HFFc6 (cell line): ENCODE results near the gene KMT5B. TPM values are rescaled to one million over a fixed set of nuclear protein-coding genes. Genes with fewer than 3 reads are reported as not detected.

Source experiments
- DNase-seq: peaks from one replicate; pipeline ENCODE4 v3.0.0-alpha.2; 2018
- H3K27ac Mint-ChIP-seq: 2 replicates; pipeline ENCODE4 v1.8.0; 2020; ENCODE audit warnings: mild to moderate bottlenecking, mixed read lengths
- H3K27me3 Mint-ChIP-seq: 2 replicates; pipeline ENCODE4 v1.8.0; 2021; ENCODE audit warnings: mild to moderate bottlenecking, moderate library complexity, mixed read lengths; ENCODE audit not compliant: insufficient read depth
- H3K36me3 Mint-ChIP-seq: 2 replicates; pipeline ENCODE4 v1.8.0; 2021; ENCODE audit warnings: low read depth, mixed read lengths
- H3K4me1 Mint-ChIP-seq: 2 replicates; pipeline ENCODE4 v1.8.0; 2020; ENCODE audit warnings: low read depth, mixed read lengths
- H3K4me3 Mint-ChIP-seq: 2 replicates; pipeline ENCODE4 v1.8.0; 2020; ENCODE audit warnings: mild to moderate bottlenecking, moderate library complexity, mixed read lengths
- H3K9me3 Mint-ChIP-seq: 2 replicates; pipeline ENCODE4 v1.8.0; 2020; ENCODE audit warnings: mild to moderate bottlenecking, mixed read lengths
- CTCF ChIP-seq: fragments of 200-600 bp; sonication (generic); IDR thresholded peaks from 2 replicates; pipeline ENCODE4 v1.5.0; 2021; ENCODE audit warnings: antibody characterized with exemption, mild to moderate bottlenecking
- long read RNA-seq: library from polyadenylated mRNA; unstranded; transcript quantifications from one replicate; pipeline ENCODE4 v2.0.0, GENCODE V29; 2019
- total RNA-seq, 6 experiments: library from RNA; stranded (reverse); fragmentation: NEBNext Ultra II Directional; extraction: Animal tissue kit (Norgen Biotek cat#: 25700); gene quantifications; 2 replicates in 1 of 6; 3 replicates in 5 of 6; pipeline ENCODE4 v1.2.3, GENCODE V29; 2021

KMT5B gene
- total RNA-seq = 10 to 100 TPM; 20.3 to 23.7 (median 22.4) TPM
- long read RNA-seq, partial matches to known transcripts = 4 of 10 reads
- long read RNA-seq, other reads (novel, unspliced or antisense) = 6 of 10 reads

GRCh38 chr11:68213135-68213515, at the start of gene KMT5B:
Gene KMT5B (minus strand): TSS chr11:68213296. CDS start chr11:68190076, 23,220 bp downstream.
- peak within 1 kb of the TSS; percentile 89 for H3K27ac Mint-ChIP-seq
- DNase-seq = no peak
- peaks cover 7% of the 10 kb centered on the region for H3K27me3 Mint-ChIP-seq
- no peak for TF ChIP-seq CTCF
- peaks cover 37% of the 10 kb centered on the region for H3K4me1 Mint-ChIP-seq
- peak within 1 kb of the TSS; percentile 98 for H3K4me3 Mint-ChIP-seq
- H3K9me3 Mint-ChIP-seq = no peaks in the 10 kb centered on the region
- no peaks in the 10 kb centered on the region for H3K36me3 Mint-ChIP-seq

DNA sequence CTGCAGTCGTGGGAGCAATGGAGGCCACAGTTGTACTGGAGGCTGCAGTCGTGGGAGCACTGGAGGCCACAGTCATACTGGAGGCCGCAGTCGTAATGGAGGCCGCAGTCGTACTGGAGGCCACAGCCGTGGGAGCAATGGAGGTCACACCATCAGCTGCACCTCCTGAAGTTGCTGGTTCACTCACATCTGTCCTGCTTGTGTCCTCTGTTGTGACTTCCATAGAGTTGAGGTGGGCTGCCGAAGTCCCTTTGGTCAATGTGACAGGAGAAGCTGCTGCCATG, 49.4 kb upstream of the KMT5B start:
- no peak for DNase-seq
- Mint-ChIP-seq H3K36me3 (peaks cover 33% of the 10 kb centered on the region), H3K4me1 (peaks cover 3% of the 10 kb centered on the region; the same call in 1 of the 2 replicates), H3K9me3 (no peaks in the 10 kb centered on the region), H3K4me3 (no peak overlapping the region), H3K27ac (no peak overlapping the region), H3K27me3 (peaks cover 4% of the 10 kb centered on the region)
- TF ChIP-seq CTCF = no peak

DNA sequence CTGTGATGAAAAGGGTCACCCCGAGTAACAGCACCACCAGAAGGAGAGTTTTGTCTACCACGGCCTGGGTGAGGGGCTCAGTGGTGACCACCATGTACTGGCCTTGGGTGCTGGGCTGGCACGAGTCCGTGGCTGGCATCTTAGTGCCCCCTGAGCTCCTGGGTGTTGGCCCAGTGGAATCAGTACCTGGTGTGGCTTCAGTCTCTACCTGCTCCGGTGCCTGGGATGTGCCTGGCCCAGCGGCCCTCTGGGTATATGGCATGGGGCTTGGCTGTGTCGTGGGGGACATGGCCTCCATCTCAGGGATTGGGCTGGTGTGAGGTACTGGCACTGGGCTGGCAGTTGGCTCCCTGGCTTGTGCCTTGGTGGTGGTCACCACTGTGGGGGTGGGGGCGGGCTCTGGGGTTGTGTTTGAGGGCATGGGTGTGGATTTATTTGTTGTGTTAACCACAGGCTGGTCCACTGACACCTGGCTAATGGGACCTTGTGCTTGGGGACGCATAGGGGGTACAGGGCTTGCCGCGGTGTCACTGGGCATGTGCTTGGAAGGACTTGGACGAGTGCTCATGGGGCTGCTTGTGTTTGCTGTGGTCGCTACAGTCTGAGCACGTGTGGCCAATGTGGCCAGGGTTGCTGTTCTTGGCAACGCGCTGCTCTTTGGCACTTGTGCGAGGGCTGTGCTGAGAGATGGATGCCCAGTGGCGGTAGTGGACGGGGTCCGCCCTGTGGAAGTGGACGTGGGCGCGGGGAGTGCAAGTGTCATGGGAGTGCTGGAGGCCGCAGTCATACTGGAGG, 48.9 kb upstream of the KMT5B start:
- peaks cover 33% of the 10 kb centered on the region for H3K36me3 Mint-ChIP-seq

DNA sequence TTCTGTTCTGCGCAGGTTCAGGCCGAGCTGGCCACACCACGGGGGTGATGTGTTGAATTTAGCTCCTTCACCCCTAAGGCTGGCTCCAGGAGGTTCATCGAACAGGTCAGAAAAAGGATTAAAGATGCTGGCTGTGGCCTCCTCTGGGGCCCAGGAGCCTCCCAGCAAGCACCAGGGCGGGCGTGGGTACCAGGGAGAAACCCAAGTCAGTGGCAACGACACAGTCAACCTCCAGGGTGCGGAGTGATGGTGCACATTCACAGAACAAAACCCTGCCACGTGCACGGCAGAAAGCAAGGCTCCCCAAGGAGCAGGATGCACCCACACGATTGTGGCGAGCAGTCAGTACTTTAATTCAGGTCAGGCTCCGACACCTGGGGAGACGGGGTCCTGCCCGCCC, 47.9 kb upstream of the KMT5B start:
- peaks cover 33% of the 10 kb centered on the region for H3K36me3 Mint-ChIP-seq
- peaks cover 4% of the 10 kb centered on the region; the same call in 1 of the 2 replicates for H3K27me3 Mint-ChIP-seq
- TF ChIP-seq CTCF = no peak
- DNase-seq = no peak
- peaks cover 15% of the 10 kb centered on the region for H3K4me1 Mint-ChIP-seq
- H3K4me3 Mint-ChIP-seq = no peak overlapping the region
- H3K27ac Mint-ChIP-seq = no peak overlapping the region
- H3K9me3 Mint-ChIP-seq = no peaks in the 10 kb centered on the region

More for the DNA sequence above, 48.9 kb upstream of the KMT5B start:
- TF ChIP-seq CTCF = no peak
- DNase-seq = no peak
- Mint-ChIP-seq H3K4me1 (peaks cover 6% of the 10 kb centered on the region), H3K9me3 (no peaks in the 10 kb centered on the region), H3K4me3 (no peak overlapping the region), H3K27me3 (peaks cover 4% of the 10 kb centered on the region), H3K27ac (no peak overlapping the region)

GRCh38 chr11:68260484-68260883, 47.4 kb upstream of the KMT5B start:
- H3K9me3 Mint-ChIP-seq = no peaks in the 10 kb centered on the region
- peaks cover 33% of the 10 kb centered on the region for H3K36me3 Mint-ChIP-seq

More at GRCh38 chr11:68260484-68260883, 47.4 kb upstream of the KMT5B start:
- peaks cover 4% of the 10 kb centered on the region; the same call in 1 of the 2 replicates for H3K27me3 Mint-ChIP-seq
- peak overlapping the region; percentile 14 for H3K27ac Mint-ChIP-seq
- H3K4me1 Mint-ChIP-seq = peaks cover 20% of the 10 kb centered on the region
- DNase-seq = no peak
- no peak overlapping the region for H3K4me3 Mint-ChIP-seq
- TF ChIP-seq CTCF = no peak
